Brain microvascular endothelial cell (primary cell): Measurements from ENCODE around the gene MID2.

ENCODE experiments used
- DNase-seq: peaks from one replicate; pipeline ENCODE4 v3.0.0-alpha.2; 2020
- H3K27ac ChIP-seq: fragments of 250-450 bp; sonication (Bioruptor Pico); 2 replicates; pipeline ENCODE4 v1.5.1; 2020; ENCODE audit warnings: mild to moderate bottlenecking, moderate library complexity
- H3K27me3 ChIP-seq: fragments of 250-450 bp; sonication (Bioruptor Pico); replicated peaks from 2 replicates; pipeline ENCODE4 v1.5.1; 2020; ENCODE audit warnings: mild to moderate bottlenecking
- H3K36me3 ChIP-seq: fragments of 250-450 bp; sonication (Bioruptor Pico); replicated peaks from 2 replicates; pipeline ENCODE4 v1.5.1; 2020; ENCODE audit warnings: mild to moderate bottlenecking
- H3K4me3 ChIP-seq: 2 replicates; pipeline ENCODE4 v1.5.1; 2011; ENCODE audit warnings: low read depth, mild to moderate bottlenecking, control low read depth, low read length, moderate library complexity
- CTCF ChIP-seq: IDR thresholded peaks from 2 replicates; pipeline ENCODE4 v1.5.1; 2011; ENCODE audit warnings: low read depth, mild to moderate bottlenecking, moderate library complexity, low read length, control low read depth, inconsistent platforms; ENCODE audit errors: missing control alignments
- in situ Hi-C: cut with HindIII; loops from 2 replicates; pipeline ENCODE4 v1.10.0; 2017; ENCODE audit warnings: low sequenced_read_pairs, low pct_ligation_motif_present

The MID2 gene

GRCh38 chrX:107857837-107858236 is 32.2 kb downstream of the MID2 start:
- no peaks in the 10 kb centered on the region for H3K27me3 ChIP-seq
- no peak overlapping the region for H3K27ac ChIP-seq
- DNase-seq = no peak
- TF ChIP-seq CTCF = no peak
- in situ Hi-C loops = no loop called here
- no peaks in the 10 kb centered on the region for H3K36me3 ChIP-seq
- H3K4me3 ChIP-seq = no peak overlapping the region

GRCh38 chrX:107861056-107861455 is 35.4 kb downstream of the MID2 start:
- no peak for TF ChIP-seq CTCF
- Histone ChIP-seq H3K27me3 (no peaks in the 10 kb centered on the region), H3K36me3 (no peaks in the 10 kb centered on the region), H3K27ac (no peak overlapping the region), H3K4me3 (no peak overlapping the region)
- no peak for DNase-seq
- in situ Hi-C loops = no loop called here

GRCh38 chrX:107871136-107871535 is 45.5 kb downstream of the MID2 start:
- Histone ChIP-seq H3K36me3 (no peaks in the 10 kb centered on the region), H3K4me3 (no peak overlapping the region), H3K27ac (no peak overlapping the region), H3K27me3 (no peaks in the 10 kb centered on the region)
- no peak for TF ChIP-seq CTCF
- in situ Hi-C loops = no loop called here
- DNase-seq = no peak

- H3K36me3 ChIP-seq = no peaks in the 10 kb centered on the region
- in situ Hi-C loops = no loop called here
- TF ChIP-seq CTCF = no peak
- no peaks in the 10 kb centered on the region for H3K27me3 ChIP-seq
- DNase-seq = no peak
- H3K4me3 ChIP-seq = no peak overlapping the region
- no peak overlapping the region for H3K27ac ChIP-seq
Measured at GRCh38 chrX:107878106-107878505, 52.4 kb downstream of the MID2 start.

GRCh38 chrX:107880054-107880610 is 54.5 kb downstream of the MID2 start:
- no peaks in the 10 kb centered on the region for H3K27me3 ChIP-seq
- in situ Hi-C loops = no loop called here
- no peak for DNase-seq
- H3K4me3 ChIP-seq = no peak overlapping the region
- no peak for TF ChIP-seq CTCF
- no peaks in the 10 kb centered on the region for H3K36me3 ChIP-seq
- H3K27ac ChIP-seq = no peak overlapping the region

GRCh38 chrX:107894038-107894437 is 68.4 kb downstream of the MID2 start:
- in situ Hi-C loops = no loop called here
- no peaks in the 10 kb centered on the region for H3K36me3 ChIP-seq

More at GRCh38 chrX:107894038-107894437, 68.4 kb downstream of the MID2 start:
- peak; percentile 44 for TF ChIP-seq CTCF
- peak; percentile 40 for DNase-seq
- H3K27ac ChIP-seq = no peak overlapping the region
- no peaks in the 10 kb centered on the region for H3K27me3 ChIP-seq
- H3K4me3 ChIP-seq = no peak overlapping the region
